ENCODE data around the gene BRAT1. TPM values are rescaled to one million over a fixed set of nuclear protein-coding genes. Genes with fewer than 3 reads are reported as not detected.
"Not testable (repeated sequence)": the region's sequence is repeated elsewhere in the genome, so short reads cannot be mapped to it uniquely, and the experiment has no call there.

BRAT1 gene
- total RNA-seq, 2 donors from 2014 or later, result 34.0 to 42.8 TPM

- Mint-ChIP-seq H3K4me1 (no peaks in the 10 kb centered on the region), H3K4me3 (no peak overlapping the region), H3K27ac (no peak overlapping the region), H3K9me3 (no peaks in the 10 kb centered on the region), H3K27me3 (no peaks in the 10 kb centered on the region), H3K36me3 (ENCODE audit: low read depth) (peaks cover 8% of the 10 kb centered on the region)
- no peak for ATAC-seq (replicated peaks)
These were observed 19.9 kb upstream of the BRAT1 start for GRCh38 chr7:2575046-2575732.

GRCh38 chr7:2573761-2574160 is 18.4 kb upstream of the BRAT1 start:
- ATAC-seq (replicated peaks), result no peak
- Mint-ChIP-seq H3K9me3 (no peaks in the 10 kb centered on the region), H3K4me1 (no peaks in the 10 kb centered on the region), H3K4me3 (no peak overlapping the region), H3K27me3 (no peaks in the 10 kb centered on the region), H3K27ac (no peak overlapping the region), H3K36me3 (ENCODE audit: low read depth) (peaks cover 8% of the 10 kb centered on the region)

- peak; percentile 46 for ATAC-seq (replicated peaks)
- no peaks in the 10 kb centered on the region for H3K4me1 Mint-ChIP-seq
- no peaks in the 10 kb centered on the region for H3K9me3 Mint-ChIP-seq
- no peaks in the 10 kb centered on the region for H3K27me3 Mint-ChIP-seq
- no peak overlapping the region for H3K4me3 Mint-ChIP-seq
- peaks cover 8% of the 10 kb centered on the region for H3K36me3 Mint-ChIP-seq (ENCODE audit: low read depth)
- no peak overlapping the region for H3K27ac Mint-ChIP-seq
These were observed 16.9 kb upstream of the BRAT1 start for GRCh38 chr7:2572101-2572842.

- H3K27me3 Mint-ChIP-seq, result no peaks in the 10 kb centered on the region
- H3K27ac Mint-ChIP-seq, result no peak overlapping the region
- no peaks in the 10 kb centered on the region for H3K9me3 Mint-ChIP-seq
- H3K4me1 Mint-ChIP-seq, result no peaks in the 10 kb centered on the region
- no peak overlapping the region for H3K4me3 Mint-ChIP-seq
- peaks cover 8% of the 10 kb centered on the region for H3K36me3 Mint-ChIP-seq (ENCODE audit: low read depth)
- ATAC-seq (replicated peaks), result no peak
These were observed 16.1 kb upstream of the BRAT1 start for GRCh38 chr7:2571409-2571808.

GRCh38 chr7:2570021-2570420 is 14.7 kb upstream of the BRAT1 start:
- peaks cover 3% of the 10 kb centered on the region for H3K4me1 Mint-ChIP-seq
- H3K36me3 Mint-ChIP-seq (ENCODE audit: low read depth), result peaks cover 8% of the 10 kb centered on the region
- no peaks in the 10 kb centered on the region for H3K9me3 Mint-ChIP-seq
- H3K27ac Mint-ChIP-seq, result no peak overlapping the region
- no peak for ATAC-seq (replicated peaks)
- H3K4me3 Mint-ChIP-seq, result no peak overlapping the region
- no peaks in the 10 kb centered on the region for H3K27me3 Mint-ChIP-seq

- no peaks in the 10 kb centered on the region for H3K27me3 Mint-ChIP-seq
- H3K4me3 Mint-ChIP-seq, result no peak overlapping the region
- peaks cover 7% of the 10 kb centered on the region for H3K4me1 Mint-ChIP-seq
- peaks cover 8% of the 10 kb centered on the region for H3K36me3 Mint-ChIP-seq (ENCODE audit: low read depth)
- ATAC-seq (replicated peaks), result no peak
- no peaks in the 10 kb centered on the region for H3K9me3 Mint-ChIP-seq
- no peak overlapping the region for H3K27ac Mint-ChIP-seq
These were observed 14.1 kb upstream of the BRAT1 start for GRCh38 chr7:2569421-2569820.

GRCh38 chr7:2568521-2569223 is 13.3 kb upstream of the BRAT1 start:
- ATAC-seq (replicated peaks), result no peak
- Mint-ChIP-seq H3K27me3 (no peaks in the 10 kb centered on the region), H3K4me1 (peaks cover 7% of the 10 kb centered on the region), H3K9me3 (no peaks in the 10 kb centered on the region), H3K27ac (no peak overlapping the region), H3K4me3 (no peak overlapping the region), H3K36me3 (ENCODE audit: low read depth) (peaks cover 8% of the 10 kb centered on the region)

GRCh38 chr7:2567679-2568278 is 12.5 kb upstream of the BRAT1 start:
- no peak overlapping the region for H3K27ac Mint-ChIP-seq
- peaks cover under 1% of the 10 kb centered on the region for H3K36me3 Mint-ChIP-seq (ENCODE audit: low read depth)
- ATAC-seq (replicated peaks), result no peak
- H3K27me3 Mint-ChIP-seq, result no peaks in the 10 kb centered on the region
- H3K9me3 Mint-ChIP-seq, result no peaks in the 10 kb centered on the region
- peak overlapping the region; percentile 71 for H3K4me3 Mint-ChIP-seq
- peaks cover 7% of the 10 kb centered on the region for H3K4me1 Mint-ChIP-seq

- Mint-ChIP-seq H3K4me1 (peaks cover 7% of the 10 kb centered on the region), H3K27ac (no peak overlapping the region), H3K36me3 (ENCODE audit: low read depth) (no peaks in the 10 kb centered on the region), H3K27me3 (no peaks in the 10 kb centered on the region), H3K4me3 (peak overlapping the region; percentile 71), H3K9me3 (no peaks in the 10 kb centered on the region)
- peak; percentile 88 for ATAC-seq (replicated peaks)
These were observed 11.8 kb upstream of the BRAT1 start for GRCh38 chr7:2566890-2567678.

GRCh38 chr7:2566348-2566889 is 11.1 kb upstream of the BRAT1 start:
- Mint-ChIP-seq H3K4me3 (peak overlapping the region; percentile 71), H3K36me3 (ENCODE audit: low read depth) (no peaks in the 10 kb centered on the region), H3K4me1 (peaks cover 11% of the 10 kb centered on the region), H3K27me3 (no peaks in the 10 kb centered on the region), H3K9me3 (no peaks in the 10 kb centered on the region), H3K27ac (no peak overlapping the region)
- peak; percentile 82 for ATAC-seq (replicated peaks)

GRCh38 chr7:2564970-2565540 is 9.7 kb upstream of the BRAT1 start:
- H3K36me3 Mint-ChIP-seq (ENCODE audit: low read depth), result no peaks in the 10 kb centered on the region
- H3K4me3 Mint-ChIP-seq, result no peak overlapping the region
- H3K9me3 Mint-ChIP-seq, result no peaks in the 10 kb centered on the region
- no peak for ATAC-seq (replicated peaks)
- H3K27me3 Mint-ChIP-seq, result no peaks in the 10 kb centered on the region
- H3K27ac Mint-ChIP-seq, result no peak overlapping the region
- H3K4me1 Mint-ChIP-seq, result peaks cover 11% of the 10 kb centered on the region

GRCh38 chr7:2563955-2564354 is 8.6 kb upstream of the BRAT1 start:
- not testable (repeated sequence) for H3K36me3 Mint-ChIP-seq (ENCODE audit: low read depth); H3K9me3 Mint-ChIP-seq; ATAC-seq (replicated peaks); H3K4me3 Mint-ChIP-seq; H3K27me3 Mint-ChIP-seq; H3K27ac Mint-ChIP-seq
- H3K4me1 Mint-ChIP-seq, result peaks cover 11% of the 10 kb centered on the region

GRCh38 chr7:2559283-2559950 is 4.1 kb upstream of the BRAT1 start:
- Mint-ChIP-seq H3K4me1 (peaks cover 5% of the 10 kb centered on the region), H3K27ac (peak overlapping the region; percentile 17), H3K36me3 (ENCODE audit: low read depth) (peaks cover 4% of the 10 kb centered on the region), H3K4me3 (peak overlapping the region; percentile 68), H3K27me3 (no peaks in the 10 kb centered on the region), H3K9me3 (no peaks in the 10 kb centered on the region)
- peak; percentile 21 for ATAC-seq (replicated peaks)

Data from activated T-helper 17 cell treated with anti-CD3 and anti-CD28 coated beads, Interleukin-2, amount 50 U/mL, for 72 hours (primary cell).